Spleen (tissue), 11 donors: ENCODE measurements around the gene IMP4. TPM values are rescaled to one million over a fixed set of nuclear protein-coding genes. Genes with fewer than 3 reads are reported as not detected.

Source experiments
- DNase-seq: peaks from one replicate; pipeline ENCODE4 v3.0.0-alpha.2; 2020
- H3K27ac ChIP-seq, 8 donors: fragments of 200-600 bp; sonication (generic) in 7 of 8; 1 replicate in 4 of 8; 2 replicates in 4 of 8; pipeline versions ENCODE4 v1.5.0 to v1.8.0; 2016 to 2021; ENCODE audit warnings: inconsistent platforms in 4 of 8, mild to moderate bottlenecking in 4 of 8, moderate library complexity in 1 of 8
- H3K27me3 ChIP-seq, 7 donors: fragments of 200-600 bp; sonication (generic) in 6 of 7; replicated peaks in 1 of 7; 1 replicate in 4 of 7; 2 replicates in 3 of 7; pipeline versions ENCODE4 v1.5.0 to v1.8.0; 2016 to 2021; ENCODE audit warnings: inconsistent platforms in 3 of 7, mild to moderate bottlenecking in 1 of 7
- H3K36me3 ChIP-seq, 6 donors: fragments of 200-600 bp; sonication (generic) in 5 of 6; 1 replicate in 4 of 6; 2 replicates in 2 of 6; pipeline versions ENCODE4 v1.5.0 to v1.8.0; 2016 to 2021; ENCODE audit warnings: inconsistent platforms in 2 of 6
- H3K4me1 ChIP-seq, 6 donors: fragments of 200-600 bp; sonication (generic) in 5 of 6; 1 replicate in 3 of 6; 2 replicates in 3 of 6; pipeline versions ENCODE4 v1.5.0 to v1.8.0; 2016 to 2021; ENCODE audit warnings: inconsistent platforms in 3 of 6
- H3K4me3 ChIP-seq, 8 donors: fragments of 200-600 bp; sonication (generic) in 7 of 8; 1 replicate in 4 of 8; 2 replicates in 4 of 8; pipeline versions ENCODE4 v1.5.0 to v1.8.0; 2016 to 2021; ENCODE audit warnings: inconsistent platforms in 4 of 8, mild to moderate bottlenecking in 4 of 8, moderate library complexity in 2 of 8
- H3K9me3 ChIP-seq, 8 donors: fragments of 200-600 bp; sonication (generic) in 7 of 8; 1 replicate in 4 of 8; 2 replicates in 4 of 8; pipeline versions ENCODE4 v1.5.0 to v1.8.0; 2016 to 2021; ENCODE audit warnings: inconsistent platforms in 4 of 8
- CTCF ChIP-seq, 11 experiments: fragments of 200-600 bp in 7 of 11; fragments of 450-650 bp in 4 of 11; sonication (generic) in 4 of 11; IDR thresholded peaks in 8 of 11; conservative IDR thresholded peaks in 3 of 11; 1 replicate in 7 of 11; 2 replicates in 4 of 11; pipeline versions ENCODE4 v1.4.0 to v1.8.0; 2016 to 2021; ENCODE audit warnings: antibody characterized with exemption in 11 of 11, inconsistent platforms in 4 of 11, mild to moderate bottlenecking in 1 of 11
- POLR2A ChIP-seq, 3 donors: fragments of 450-650 bp; IDR thresholded peaks; one replicate each; pipeline ENCODE4 v1.5.1; 2017; ENCODE audit warnings: antibody characterized with exemption in 3 of 3, mild to moderate bottlenecking in 1 of 3
- POLR2AphosphoS5 ChIP-seq, 3 donors: sonication (generic); formaldehyde crosslinking; IDR thresholded peaks; one replicate each; pipeline ENCODE4 v1.5.1; 2017; ENCODE audit warnings: antibody characterized with exemption in 3 of 3
- WGBS, 5 donors: extraction: QIAGEN DNeasy Blood & Tissue Kit in 3 of 5; methylation state at CpG; one replicate each; pipeline versions ENCODE4 v1.1.5 to v1.1.7; 2013 to 2018; 5-methylcytosine and 5-hydroxymethylcytosine counted together
- intact Hi-C: fragments of 100-400 bp; cut with DNase I; formaldehyde crosslinking; loops from one replicate; pipeline ENCODE4 v1.15.0; 2023; ENCODE audit warnings: low total_unique reads
- polyA plus RNA-seq, 3 donors: library from polyadenylated mRNA; stranded (reverse); fragments of 200-250 nt; gene quantifications; one replicate each; pipeline ENCODE4 v1.2.1, GENCODE V29; 2013
- total RNA-seq, 7 donors: library from RNA; depleted of rRNA in 3 of 7; stranded (reverse); fragments of >200 nt in 3 of 7; fragmentation: NEBNext Ultra II Directional in 4 of 7; extraction: Animal tissue kit (Norgen Biotek cat#: 25700) in 4 of 7; gene quantifications; one replicate each; pipeline versions ENCODE4 v1.1.0 to v1.2.1, GENCODE V29; 2016 to 2021
- donor health status: healthy with polysubstance abuse.
- donor health status: DM: no; HTN: no; CAD: no; lungs with moderate emphysema.
- donor health status: DM: no; HTN: no; CAD: no.
- donor health status: Bipolar disorder and iron deficiency.
- donor health status: healthy.
- donor health status: DM: no; HTN: no; CAD: no.
- donor health status: DM: yes; HTN: yes; CAD: no.

IMP4 gene
- total and polyA plus RNA-seq, 10 donors: 50.2 to 85.0 (median 66.7) TPM

GRCh38 chr2:130355172-130355577 lies 12.5 kb downstream of the IMP4 start:
- no peaks in the 10 kb centered on the region for H3K9me3 ChIP-seq
- peaks cover 0 to 56% (median 43%) of the 10 kb centered on the region in 6 donors for H3K4me1 ChIP-seq
- DNase-seq: no peak
- no peaks in the 10 kb centered on the region for H3K27me3 ChIP-seq
- TF ChIP-seq CTCF (IDR thresholded peaks at IDR 0.05 in 8 of 11, conservative IDR thresholded peaks at IDR 0.05 in 3 of 11) (no peak), POLR2A (IDR thresholded peaks at IDR 0.05) (no peak), POLR2AphosphoS5 (IDR thresholded peaks at IDR 0.05) (no peak)
- peak overlapping the region; percentile 61 to 96 (median 88) for H3K27ac ChIP-seq
- 15 to 26% (median 24%) methylated on average over 19 to 21 of the region's 21 CpGs for WGBS, 5 donors
- intact Hi-C loops: no loop called here
- peak overlapping the region; percentile 40 to 88 (median 76) for H3K4me3 ChIP-seq
- peaks cover 0 to 11% (median 0%) of the 10 kb centered on the region in 6 donors for H3K36me3 ChIP-seq

DNA sequence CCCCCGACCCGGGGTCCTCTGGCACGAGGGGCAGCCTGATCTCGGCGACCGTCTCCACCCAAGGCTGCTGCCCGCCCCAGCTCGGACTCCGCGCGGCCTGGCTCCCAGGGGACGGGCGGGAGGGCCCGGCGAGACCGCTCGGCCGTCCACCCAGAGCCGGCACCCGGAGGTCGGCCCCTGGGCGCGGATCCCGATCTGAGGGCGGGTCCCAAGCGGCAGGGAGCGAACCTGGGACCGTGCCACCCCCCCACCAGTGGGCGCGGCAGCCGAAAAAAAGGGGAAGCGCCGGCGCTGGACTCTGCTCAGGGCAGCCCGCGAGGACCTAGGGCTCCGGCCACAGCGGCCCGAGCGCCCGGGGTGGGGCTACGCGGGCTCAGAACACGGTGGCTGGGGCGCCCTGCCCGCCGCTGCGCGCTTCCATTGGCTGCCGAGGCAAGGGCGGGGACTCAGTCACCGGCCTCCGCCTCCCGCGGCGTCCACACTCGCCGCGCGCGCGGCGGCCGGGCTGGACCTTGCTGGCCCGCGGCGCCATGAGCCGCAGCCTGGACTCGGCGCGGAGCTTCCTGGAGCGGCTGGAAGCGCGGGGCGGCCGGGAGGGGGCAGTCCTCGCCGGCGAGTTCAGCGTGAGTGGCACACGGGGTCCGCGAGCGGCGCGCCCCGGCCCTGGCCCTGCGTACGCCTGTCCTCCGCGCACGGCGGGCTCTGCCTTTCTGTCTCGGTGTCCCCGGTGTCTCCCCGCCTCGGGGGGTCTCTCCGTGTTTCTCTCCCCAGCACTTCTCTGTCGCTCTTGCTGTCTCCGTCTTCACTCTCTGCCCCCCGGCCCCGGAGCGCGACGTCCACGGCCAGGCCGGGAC lies 13.1 kb downstream of the IMP4 start, which contains the start of gene PTPN18:
PTPN18 (plus strand) TSS at position 479 of the 854 bp plus-strand sequence; CDS start at position 531, 52 bp downstream.
- peak within 1 kb of the TSS; percentile 40 to 88 (median 76) for H3K4me3 ChIP-seq
- H3K27me3 ChIP-seq: no peaks in the 10 kb centered on the region
- H3K9me3 ChIP-seq: no peaks in the 10 kb centered on the region
- H3K4me1 ChIP-seq: peaks cover 0 to 56% (median 43%) of the 10 kb centered on the region in 6 donors
- intact Hi-C loops: no loop called here
- WGBS, 5 donors: 0 to 1% (median 1%) methylated on average over 43 to 107 of the region's 107 CpGs
- H3K36me3 ChIP-seq: peaks cover 0 to 11% (median 0%) of the 10 kb centered on the region in 6 donors
- TF ChIP-seq POLR2A (IDR thresholded peaks at IDR 0.05) (peak in 2 of 3 donors; percentile 50 to 60), POLR2AphosphoS5 (IDR thresholded peaks at IDR 0.05) (peak; percentile 74 to 83 (median 82)), CTCF (IDR thresholded peaks at IDR 0.05 in 8 of 11, conservative IDR thresholded peaks at IDR 0.05 in 3 of 11) (peak in 10 of 11 experiments; percentile 18 to 88 (median 70))
- DNase-seq: peak; percentile 98
- H3K27ac ChIP-seq: peak within 1 kb of the TSS; percentile 61 to 96 (median 88)

GRCh38 chr2:130357864-130358263 lies 15.2 kb downstream of the IMP4 start:
- Histone ChIP-seq H3K4me3 (no peak overlapping the region), H3K4me1 (peaks cover 0 to 40% (median 30%) of the 10 kb centered on the region in 6 donors), H3K27ac (no peak overlapping the region), H3K9me3 (no peaks in the 10 kb centered on the region), H3K27me3 (no peaks in the 10 kb centered on the region), H3K36me3 (peaks cover 0 to 11% (median 0%) of the 10 kb centered on the region in 6 donors)
- TF ChIP-seq POLR2A (IDR thresholded peaks at IDR 0.05) (no peak), POLR2AphosphoS5 (IDR thresholded peaks at IDR 0.05) (no peak), CTCF (IDR thresholded peaks at IDR 0.05 in 8 of 11, conservative IDR thresholded peaks at IDR 0.05 in 3 of 11) (no peak)
- no peak for DNase-seq
- WGBS, 5 donors: 93 to 98% (median 95%) methylated on average over 7 of the region's 7 CpGs
- intact Hi-C loops: no loop called here
